Measurements from ENCODE around the gene ACOT7.

ACOT7 gene

GRCh38 chr1:6285336-6285735 lies 108.2 kb downstream of the ACOT7 start:
- peaks cover 10% of the 10 kb centered on the region for H3K36me3 ChIP-seq (ENCODE audit: insufficient read depth, low read length)
- no peak overlapping the region for H3K4me3 ChIP-seq (ENCODE audit: low read length)
- H3K4me1 ChIP-seq (ENCODE audit: control insufficient read depth, insufficient read depth, low read length) = peaks cover 16% of the 10 kb centered on the region
- no peak overlapping the region for H3K4me2 ChIP-seq (ENCODE audit: low read length)
- no peak overlapping the region for H3K9ac ChIP-seq (ENCODE audit: low read depth, low read length)
- no peaks in the 10 kb centered on the region for H3K9me3 ChIP-seq (replicated peaks; ENCODE audit: low read length)
- no peaks in the 10 kb centered on the region for H3K27me3 ChIP-seq (ENCODE audit: control insufficient read depth, insufficient read depth, low read length)

DNA sequence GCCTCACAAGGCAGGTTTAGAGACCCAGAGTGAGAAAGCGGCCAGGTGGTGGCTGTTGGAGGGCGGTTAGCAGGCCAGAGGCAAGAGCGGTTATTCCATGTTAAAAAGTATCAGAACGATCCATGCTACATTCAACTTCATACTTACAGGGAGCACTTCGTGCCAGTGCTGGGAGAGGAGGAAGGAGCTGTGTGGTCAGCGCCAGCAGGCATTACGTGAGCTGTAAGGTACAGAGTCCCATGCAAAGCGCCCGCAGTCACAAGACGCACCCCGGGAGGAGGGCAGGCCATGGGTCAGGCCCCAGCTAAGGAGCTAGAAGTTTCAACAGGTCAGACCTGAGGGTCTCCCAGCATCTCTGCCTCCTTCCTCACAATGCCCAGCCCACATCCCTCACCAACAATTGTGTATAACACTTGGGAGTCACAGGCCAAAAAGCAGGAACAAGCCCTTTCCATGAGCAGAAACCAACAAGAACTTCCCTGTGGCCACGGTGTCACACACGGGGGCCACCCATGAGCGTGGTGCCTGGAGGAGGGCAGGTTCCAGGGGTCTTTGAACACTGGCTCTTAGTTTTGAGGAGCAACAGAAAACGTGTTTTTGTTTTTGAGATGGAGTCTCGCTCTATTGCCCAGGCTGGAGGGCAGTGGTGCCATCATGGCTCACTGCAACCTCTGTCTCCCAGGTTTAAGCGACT lies 110.8 kb downstream of the ACOT7 start:
- H3K4me3 ChIP-seq (ENCODE audit: low read length) = no peak overlapping the region
- no peak overlapping the region for H3K4me2 ChIP-seq (ENCODE audit: low read length)
- H3K9me3 ChIP-seq (replicated peaks; ENCODE audit: low read length) = no peaks in the 10 kb centered on the region
- H3K27me3 ChIP-seq (ENCODE audit: control insufficient read depth, insufficient read depth, low read length) = no peaks in the 10 kb centered on the region
- H3K9ac ChIP-seq (ENCODE audit: low read depth, low read length) = no peak overlapping the region
- H3K4me1 ChIP-seq (ENCODE audit: control insufficient read depth, insufficient read depth, low read length) = peaks cover 16% of the 10 kb centered on the region
- peaks cover 16% of the 10 kb centered on the region for H3K36me3 ChIP-seq (ENCODE audit: insufficient read depth, low read length)

GRCh38 chr1:6281511-6282402 lies 111.8 kb downstream of the ACOT7 start:
- Histone ChIP-seq H3K27me3 (ENCODE audit: control insufficient read depth, insufficient read depth, low read length) (no peaks in the 10 kb centered on the region), H3K9me3 (replicated peaks; ENCODE audit: low read length) (no peaks in the 10 kb centered on the region), H3K9ac (ENCODE audit: low read depth, low read length) (no peak overlapping the region), H3K4me3 (ENCODE audit: low read length) (peak overlapping the region; percentile 36), H3K4me2 (ENCODE audit: low read length) (peak overlapping the region; percentile 54), H3K4me1 (ENCODE audit: control insufficient read depth, insufficient read depth, low read length) (peaks cover 18% of the 10 kb centered on the region), H3K36me3 (ENCODE audit: insufficient read depth, low read length) (peaks cover 15% of the 10 kb centered on the region)

GRCh38 chr1:6280761-6281451 lies 112.7 kb downstream of the ACOT7 start:
- Histone ChIP-seq H3K27me3 (ENCODE audit: control insufficient read depth, insufficient read depth, low read length) (no peaks in the 10 kb centered on the region), H3K36me3 (ENCODE audit: insufficient read depth, low read length) (peaks cover 8% of the 10 kb centered on the region), H3K4me3 (ENCODE audit: low read length) (no peak overlapping the region), H3K9me3 (replicated peaks; ENCODE audit: low read length) (no peaks in the 10 kb centered on the region), H3K9ac (ENCODE audit: low read depth, low read length) (no peak overlapping the region), H3K4me2 (ENCODE audit: low read length) (no peak overlapping the region), H3K4me1 (ENCODE audit: control insufficient read depth, insufficient read depth, low read length) (peaks cover 26% of the 10 kb centered on the region)

GRCh38 chr1:6279613-6280383 lies 113.8 kb downstream of the ACOT7 start:
- no peaks in the 10 kb centered on the region for H3K9me3 ChIP-seq (replicated peaks; ENCODE audit: low read length)
- no peak overlapping the region for H3K9ac ChIP-seq (ENCODE audit: low read depth, low read length)
- H3K27me3 ChIP-seq (ENCODE audit: control insufficient read depth, insufficient read depth, low read length) = no peaks in the 10 kb centered on the region
- peaks cover 8% of the 10 kb centered on the region for H3K36me3 ChIP-seq (ENCODE audit: insufficient read depth, low read length)
- H3K4me1 ChIP-seq (ENCODE audit: control insufficient read depth, insufficient read depth, low read length) = peaks cover 29% of the 10 kb centered on the region
- H3K4me3 ChIP-seq (ENCODE audit: low read length) = no peak overlapping the region
- H3K4me2 ChIP-seq (ENCODE audit: low read length) = no peak overlapping the region

DNA sequence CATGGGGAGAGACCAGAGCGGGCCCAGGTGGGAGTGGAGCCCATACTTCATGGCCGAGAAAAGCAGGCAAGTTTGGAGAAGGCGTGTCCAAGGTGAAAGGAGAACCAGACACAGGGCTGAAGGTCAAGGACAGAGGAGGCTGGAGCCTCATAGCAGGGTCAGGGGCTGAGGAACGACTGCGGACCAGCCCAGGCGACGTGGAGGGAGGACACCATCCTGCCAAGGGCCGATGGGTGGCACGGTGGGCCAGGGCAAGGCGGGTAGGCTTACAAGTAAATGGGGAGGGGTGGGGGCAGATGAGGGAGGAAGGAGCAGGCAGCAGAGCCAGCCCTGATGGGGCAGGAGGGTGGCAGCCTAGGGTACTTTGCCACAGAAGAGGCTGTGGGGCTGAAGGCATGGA lies 114.5 kb downstream of the ACOT7 start:
- peaks cover 8% of the 10 kb centered on the region for H3K36me3 ChIP-seq (ENCODE audit: insufficient read depth, low read length)
- H3K4me2 ChIP-seq (ENCODE audit: low read length) = no peak overlapping the region
- no peak overlapping the region for H3K9ac ChIP-seq (ENCODE audit: low read depth, low read length)
- no peaks in the 10 kb centered on the region for H3K27me3 ChIP-seq (ENCODE audit: control insufficient read depth, insufficient read depth, low read length)
- H3K4me1 ChIP-seq (ENCODE audit: control insufficient read depth, insufficient read depth, low read length) = peaks cover 29% of the 10 kb centered on the region
- H3K9me3 ChIP-seq (replicated peaks; ENCODE audit: low read length) = no peaks in the 10 kb centered on the region
- no peak overlapping the region for H3K4me3 ChIP-seq (ENCODE audit: low read length)

DNA sequence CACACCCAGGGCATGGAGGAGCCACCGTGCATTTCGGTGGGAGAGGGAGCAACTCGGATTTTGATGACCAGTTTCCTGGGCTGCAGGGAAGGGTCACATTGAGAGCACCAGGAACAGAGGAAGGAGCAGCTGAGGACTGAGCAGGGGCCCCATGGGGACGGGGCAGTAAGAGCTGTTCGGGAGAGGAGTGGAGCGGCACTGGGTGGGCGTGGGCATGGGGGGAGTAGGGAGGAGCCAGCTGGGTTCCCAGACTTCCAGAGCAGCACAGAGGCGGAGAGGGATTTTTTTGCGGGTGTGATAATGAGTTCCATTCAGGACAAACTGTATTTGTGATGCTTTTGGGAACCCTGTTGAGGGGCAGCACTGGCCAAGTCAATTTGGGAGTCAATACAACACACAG lies 115.3 kb downstream of the ACOT7 start:
- Histone ChIP-seq H3K4me3 (ENCODE audit: low read length) (no peak overlapping the region), H3K4me1 (ENCODE audit: control insufficient read depth, insufficient read depth, low read length) (peaks cover 32% of the 10 kb centered on the region), H3K4me2 (ENCODE audit: low read length) (no peak overlapping the region), H3K9me3 (replicated peaks; ENCODE audit: low read length) (no peaks in the 10 kb centered on the region), H3K36me3 (ENCODE audit: insufficient read depth, low read length) (peaks cover 8% of the 10 kb centered on the region), H3K9ac (ENCODE audit: low read depth, low read length) (no peak overlapping the region), H3K27me3 (ENCODE audit: control insufficient read depth, insufficient read depth, low read length) (no peaks in the 10 kb centered on the region)

GRCh38 chr1:6276811-6277555 lies 116.6 kb downstream of the ACOT7 start:
- H3K36me3 ChIP-seq (ENCODE audit: insufficient read depth, low read length) = peaks cover 8% of the 10 kb centered on the region
- no peak overlapping the region for H3K9ac ChIP-seq (ENCODE audit: low read depth, low read length)
- H3K9me3 ChIP-seq (replicated peaks; ENCODE audit: low read length) = no peaks in the 10 kb centered on the region
- no peaks in the 10 kb centered on the region for H3K27me3 ChIP-seq (ENCODE audit: control insufficient read depth, insufficient read depth, low read length)
- H3K4me2 ChIP-seq (ENCODE audit: low read length) = peak overlapping the region; percentile 31
- H3K4me1 ChIP-seq (ENCODE audit: control insufficient read depth, insufficient read depth, low read length) = peaks cover 34% of the 10 kb centered on the region
- no peak overlapping the region for H3K4me3 ChIP-seq (ENCODE audit: low read length)

DNA sequence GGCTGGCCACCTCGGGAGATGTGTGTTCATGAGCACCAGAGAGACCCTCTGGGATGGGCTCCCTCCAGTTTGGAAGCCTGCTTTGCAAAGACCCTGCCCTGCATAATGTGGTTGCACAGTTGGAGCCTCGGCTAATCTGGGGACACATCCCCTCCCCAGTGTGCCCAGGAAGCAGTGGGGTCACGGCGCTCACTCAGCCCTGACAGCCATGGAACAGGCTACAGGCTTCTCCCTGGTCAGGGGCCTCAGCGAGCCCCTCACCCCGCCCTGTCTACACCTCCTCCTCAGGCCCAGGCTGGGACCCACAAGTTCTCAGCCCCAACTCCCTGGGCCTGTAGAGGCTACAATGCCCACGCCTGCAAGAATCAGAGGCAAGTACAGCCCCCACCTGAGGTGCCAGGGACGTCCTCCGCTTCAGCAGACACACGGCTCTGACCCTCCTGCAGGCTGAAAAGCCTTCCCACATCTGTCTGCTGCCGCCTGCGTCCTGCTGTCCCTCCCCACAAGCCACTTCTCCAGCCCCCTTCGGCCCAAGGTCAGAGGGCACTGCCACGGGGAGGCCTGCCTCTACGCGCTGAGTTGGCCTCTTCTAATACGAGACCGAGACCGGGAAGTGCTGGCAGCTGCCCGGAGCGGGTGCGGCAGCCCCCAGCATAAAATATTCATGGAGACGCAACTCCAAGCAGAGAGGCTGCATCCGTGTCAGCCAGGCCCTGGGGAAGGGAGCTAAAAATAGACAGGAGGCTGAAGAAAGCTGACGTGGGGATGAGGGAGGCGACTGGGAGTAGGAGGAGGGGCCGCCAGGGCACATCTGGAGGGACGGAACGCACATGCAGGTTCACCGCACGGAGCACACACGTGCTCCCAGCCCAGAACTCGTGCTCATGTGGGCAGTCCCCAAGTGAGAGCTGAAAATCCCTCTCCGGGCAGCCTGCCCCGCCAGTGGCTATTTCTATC lies 117.5 kb downstream of the ACOT7 start:
- peaks cover 8% of the 10 kb centered on the region for H3K36me3 ChIP-seq (ENCODE audit: insufficient read depth, low read length)
- H3K9ac ChIP-seq (ENCODE audit: low read depth, low read length) = peak overlapping the region; percentile 58
- no peaks in the 10 kb centered on the region for H3K27me3 ChIP-seq (ENCODE audit: control insufficient read depth, insufficient read depth, low read length)
- peak overlapping the region; percentile 31 for H3K4me2 ChIP-seq (ENCODE audit: low read length)
- no peaks in the 10 kb centered on the region for H3K9me3 ChIP-seq (replicated peaks; ENCODE audit: low read length)
- H3K4me3 ChIP-seq (ENCODE audit: low read length) = peak overlapping the region; percentile 27
- H3K4me1 ChIP-seq (ENCODE audit: control insufficient read depth, insufficient read depth, low read length) = peaks cover 25% of the 10 kb centered on the region

Data from skeletal muscle satellite cell (primary cell).